Regular cardiac myocyte (primary cell): ENCODE measurements around the gene MYL5. TPM values are rescaled to one million over a fixed set of nuclear protein-coding genes. Genes with fewer than 3 reads are reported as not detected.

Source experiments
- total RNA-seq: library from RNA; depleted of rRNA; stranded (reverse); fragments of >200 nt; gene quantifications from 2 replicates; pipeline ENCODE4 v1.2.3, GENCODE V29; 2014

Gene MYL5
- 10.7 and 13.8 TPM in 2 replicates for total RNA-seq

GRCh38 chr4:674172-675035 is at the start of gene MYL5, which contains the start of gene ATP5ME:
TSS of gene MYL5 (plus strand) at chr4:674542. CDS start at chr4:678027, 3,485 bp downstream.
TSS of gene ATP5ME (minus strand) at chr4:674276. CDS start at chr4:674247, 29 bp downstream.

GRCh38 chr4:624705-625590 is 49.4 kb upstream of the MYL5 start, which contains the start of gene PDE6B:
TSS of gene PDE6B (plus strand) at chr4:625573. CDS start at chr4:625627, 54 bp downstream.

GRCh38 chr4:688854-689681 is 14.7 kb downstream of the MYL5 start, which contains the start of gene SLC49A3:
TSS of gene SLC49A3 (minus strand) at chr4:689151. CDS start at chr4:689127, 24 bp downstream.

GRCh38 chr4:705278-706082 is 31.1 kb downstream of the MYL5 start, which contains the start of gene PCGF3:
TSS of gene PCGF3 (plus strand) at chr4:705832. CDS start at chr4:733681, 27,849 bp downstream.

Other genes starting within 250 kb of the MYL5 start
- gene ZNF721, start 175.4 kb upstream of the MYL5 start, total RNA-seq = 24.3 and 29.3 TPM in 2 replicates
- 38.3 and 48.1 TPM in 2 replicates for gene PIGG, start 175.3 kb upstream of the MYL5 start, total RNA-seq
- gene TMEM271, start 98.2 kb upstream of the MYL5 start, total RNA-seq = not detected in 2 replicates
- 0.19 TPM in 1 of 2 replicates, not detected in the other for gene PDE6B, start 49.0 kb upstream of the MYL5 start, total RNA-seq
- 80.6 and 114 TPM in 2 replicates for gene ATP5ME, start 266 bp upstream of the MYL5 start, total RNA-seq
- gene SLC49A3, start 14.6 kb downstream of the MYL5 start, total RNA-seq = 2.5 and 5.1 TPM in 2 replicates
- 32.7 and 33.4 TPM in 2 replicates for gene PCGF3, start 31.3 kb downstream of the MYL5 start, total RNA-seq
- not detected in 2 replicates for gene CPLX1, start 151.6 kb downstream of the MYL5 start, total RNA-seq